HL-60 (cell line): Measurements from ENCODE around the gene OSBPL2.
A peak's percentile ranks its signal among the peaks of the same experiment; 100 is the strongest.

Source experiments
- DNase-seq, 2 experiments: peaks; one replicate each; pipeline ENCODE4 v3.0.0-alpha.2; 2010 to 2020; ENCODE audit warnings: low read depth in 1 of 2, low spot score in 1 of 2
- H3K27ac ChIP-seq: fragments of 250-450 bp; sonication (Bioruptor Pico); replicated peaks from 2 replicates; pipeline ENCODE4 v1.5.1; 2020; ENCODE audit warnings: mild to moderate bottlenecking, moderate library complexity
- H3K27me3 ChIP-seq: fragments of 250-450 bp; sonication (Bioruptor Pico); 2 replicates; pipeline ENCODE4 v1.5.1; 2021; ENCODE audit warnings: mild to moderate bottlenecking, moderate library complexity; ENCODE audit not compliant: insufficient read depth, poor library complexity, severe bottlenecking
- H3K4me3 ChIP-seq: replicated peaks from 2 replicates; pipeline ENCODE4 v1.5.1; 2011; ENCODE audit warnings: mild to moderate bottlenecking, control low read depth, low read length; ENCODE audit not compliant: insufficient read depth
- CTCF ChIP-seq: IDR thresholded peaks from one replicate; pipeline ENCODE4 v1.5.1; 2011; ENCODE audit warnings: low read length, control low read depth, inconsistent platforms; ENCODE audit not compliant: insufficient read depth
- GABPA ChIP-seq: IDR thresholded peaks from 2 replicates; pipeline ENCODE4 v1.6.1; 2012; ENCODE audit warnings: low read depth
- POLR2AphosphoS5 ChIP-seq: IDR thresholded peaks from 2 replicates; pipeline ENCODE4 v1.6.1; 2012; ENCODE audit warnings: low read depth
- REST ChIP-seq: IDR thresholded peaks from 2 replicates; pipeline ENCODE4 v1.6.1; 2012; ENCODE audit warnings: low read depth; ENCODE audit not compliant: insufficient replicate concordance
- SPI1 ChIP-seq: IDR thresholded peaks from 2 replicates; pipeline ENCODE4 v1.6.1; 2012; ENCODE audit warnings: low read depth, mild to moderate bottlenecking, borderline replicate concordance

Gene OSBPL2

GRCh38 chr20:62308102-62308822 is 69.9 kb downstream of the OSBPL2 start:
- H3K27ac ChIP-seq, result no peak overlapping the region
- no peak for DNase-seq
- no peak for TF ChIP-seq CTCF
- no peak overlapping the region for H3K4me3 ChIP-seq
- no peaks in the 10 kb centered on the region for H3K27me3 ChIP-seq

- H3K4me3 ChIP-seq, result no peak overlapping the region
- no peak overlapping the region for H3K27ac ChIP-seq
- TF ChIP-seq SPI1 (no peak), POLR2AphosphoS5 (0 out of 2 replicates have a peak, but pooled peaks have one; percentile 47), GABPA (no peak), CTCF (no peak), REST (no peak)
- DNase-seq, result no peak
- no peaks in the 10 kb centered on the region for H3K27me3 ChIP-seq
Observed at GRCh38 chr20:62309198-62309944, 71.0 kb downstream of the OSBPL2 start.

- H3K27ac ChIP-seq, result no peak overlapping the region
- TF ChIP-seq POLR2AphosphoS5, result no peak
- no peak for TF ChIP-seq CTCF
- no peak for TF ChIP-seq REST
- no peak for TF ChIP-seq SPI1
- no peak for TF ChIP-seq GABPA
- DNase-seq, result no peak
- H3K27me3 ChIP-seq, result no peaks in the 10 kb centered on the region
- no peak overlapping the region for H3K4me3 ChIP-seq
Observed at GRCh38 chr20:62309947-62310756, 71.8 kb downstream of the OSBPL2 start.
